ENCODE measurements around the gene FBP1.
"Not testable (repeated sequence)": the region's sequence is repeated elsewhere in the genome, so short reads cannot be mapped to it uniquely, and the experiment has no call there.

FBP1 gene

GRCh38 chr9:94568250-94568889 is 70.9 kb downstream of the FBP1 start:
- DNase-seq = no peak

- DNase-seq = no peak
These were observed 72.0 kb downstream of the FBP1 start for GRCh38 chr9:94567271-94567670.

GRCh38 chr9:94566550-94566949 is 72.8 kb downstream of the FBP1 start:
- DNase-seq = no peak

- DNase-seq = not testable (repeated sequence)
These were observed 75.0 kb downstream of the FBP1 start for GRCh38 chr9:94564279-94564678.

GRCh38 chr9:94563548-94563947 is 75.8 kb downstream of the FBP1 start:
- no peak for DNase-seq

- no peak for DNase-seq
These were observed 79.1 kb downstream of the FBP1 start for GRCh38 chr9:94560237-94560636.

GRCh38 chr9:94557376-94557775 is 81.9 kb downstream of the FBP1 start:
- DNase-seq = no peak

- DNase-seq = no peak
These were observed 84.6 kb downstream of the FBP1 start, which contains the start of gene PCAT7 for GRCh38 chr9:94554439-94555331. Gene PCAT7 (plus strand): TSS chr9:94555083.

GRCh38 chr9:94554078-94554438 is 85.3 kb downstream of the FBP1 start:
- no peak for DNase-seq

Data from activated effector memory CD4-positive, alpha-beta T cell treated with Interleukin-2 at 50 U/mL for 16 hours (primary cell).